ENCODE measurements around the gene MCU. TPM values are rescaled to one million over a fixed set of nuclear protein-coding genes. Genes with fewer than 3 reads are reported as not detected.
A peak's percentile ranks its signal among the peaks of the same experiment; 100 is the strongest.

MCU gene
- polyA plus RNA-seq, 1 donor from 2014 or later = 22.9 TPM

GRCh38 chr10:72810976-72811375, 119.0 kb downstream of the MCU start:
- TF ChIP-seq REST (IDR thresholded peaks at IDR 0.05; ENCODE audit: borderline replicate concordance) = no peak
- TF ChIP-seq SMC3 (conservative IDR thresholded peaks at IDR 0.05; ENCODE audit: poor library complexity) = no peak
- no peak for TF ChIP-seq MXI1 (conservative IDR thresholded peaks at IDR 0.05; ENCODE audit: poor library complexity, severe bottlenecking)
- no peak for TF ChIP-seq EP300 (conservative IDR thresholded peaks at IDR 0.05; ENCODE audit: poor library complexity, severe bottlenecking)
- TF ChIP-seq TAF1 (IDR thresholded peaks at IDR 0.05; ENCODE audit: low read depth) = no peak
- TF ChIP-seq POLR2AphosphoS5 (IDR thresholded peaks at IDR 0.05) = no peak
- no peak for TF ChIP-seq EZH2 (IDR thresholded peaks at IDR 0.05; ENCODE audit: borderline replicate concordance, insufficient read depth, low read length, poor library complexity, severe bottlenecking)
- no peak for TF ChIP-seq RAD21 (conservative IDR thresholded peaks at IDR 0.05)
- TF ChIP-seq CTCF (IDR thresholded peaks at IDR 0.05; ENCODE audit: poor library complexity, severe bottlenecking) = no peak
- Histone ChIP-seq H3K27ac (ENCODE audit: low read length) (no peak overlapping the region), H3K79me2 (replicated peaks; ENCODE audit: insufficient read depth, low read length) (no peaks in the 10 kb centered on the region), H3F3A (ENCODE audit: insufficient read depth, low read length, poor library complexity, severe bottlenecking) (peaks cover 4% of the 10 kb centered on the region), H2AFZ (ENCODE audit: low read depth, low read length) (no peak overlapping the region), H3K9me3 (ENCODE audit: low read length) (no peaks in the 10 kb centered on the region), H4K20me1 (ENCODE audit: insufficient read depth) (no peaks in the 10 kb centered on the region), H3K9ac (ENCODE audit: low read length) (no peak overlapping the region), H3K9me2 (ENCODE audit: insufficient read depth, low read length) (no peaks in the 10 kb centered on the region), H3K27me3 (ENCODE audit: insufficient read depth, low read depth, low read length) (no peaks in the 10 kb centered on the region), H3K4me3 (ENCODE audit: low read length) (no peak overlapping the region), H3K4me2 (ENCODE audit: low read length) (no peak overlapping the region), H3K36me3 (ENCODE audit: insufficient read depth, low read length) (no peaks in the 10 kb centered on the region)

- H3K9ac ChIP-seq (ENCODE audit: low read length) = no peak overlapping the region
- TF ChIP-seq EP300 (conservative IDR thresholded peaks at IDR 0.05; ENCODE audit: poor library complexity, severe bottlenecking) (no peak), REST (IDR thresholded peaks at IDR 0.05; ENCODE audit: borderline replicate concordance) (no peak), CTCF (IDR thresholded peaks at IDR 0.05; ENCODE audit: poor library complexity, severe bottlenecking) (no peak), RAD21 (conservative IDR thresholded peaks at IDR 0.05) (no peak), EZH2 (IDR thresholded peaks at IDR 0.05; ENCODE audit: borderline replicate concordance, insufficient read depth, low read length, poor library complexity, severe bottlenecking) (no peak), POLR2AphosphoS5 (IDR thresholded peaks at IDR 0.05) (no peak), MXI1 (conservative IDR thresholded peaks at IDR 0.05; ENCODE audit: poor library complexity, severe bottlenecking) (no peak)
- H3K4me2 ChIP-seq (ENCODE audit: low read length) = no peak overlapping the region
- H3K9me3 ChIP-seq (ENCODE audit: low read length) = no peaks in the 10 kb centered on the region
- no peaks in the 10 kb centered on the region for H3K36me3 ChIP-seq (ENCODE audit: insufficient read depth, low read length)
- H3K27ac ChIP-seq (ENCODE audit: low read length) = peak overlapping the region; percentile 38
- no peaks in the 10 kb centered on the region for H4K20me1 ChIP-seq (ENCODE audit: insufficient read depth)
- no peak overlapping the region for H2AFZ ChIP-seq (ENCODE audit: low read depth, low read length)
- no peaks in the 10 kb centered on the region for H3K79me2 ChIP-seq (replicated peaks; ENCODE audit: insufficient read depth, low read length)
- H3K4me3 ChIP-seq (ENCODE audit: low read length) = no peak overlapping the region
- peaks cover 4% of the 10 kb centered on the region for H3F3A ChIP-seq (ENCODE audit: insufficient read depth, low read length, poor library complexity, severe bottlenecking)
- H3K9me2 ChIP-seq (ENCODE audit: insufficient read depth, low read length) = no peaks in the 10 kb centered on the region
- H3K27me3 ChIP-seq (ENCODE audit: insufficient read depth, low read depth, low read length) = no peaks in the 10 kb centered on the region
Measured at GRCh38 chr10:72812415-72812752, 120.4 kb downstream of the MCU start.

Measured in neural cell (in vitro differentiated cells).